Medulla oblongata (tissue), 1 donor: Measurements from ENCODE around the gene IRF2.

Experiments
- DNase-seq: peaks from one replicate; pipeline ENCODE4 v3.0.0-alpha.2; 2015; ENCODE audit errors: extremely low spot score

IRF2 gene

GRCh38 chr4:184474263-184475095 is at the start of gene IRF2:
TSS of gene IRF2 (minus strand) at chr4:184474550. CDS start at chr4:184429064, 45,486 bp downstream.
- peak; percentile 98 for DNase-seq

GRCh38 chr4:184515606-184516005 is 41.3 kb upstream of the IRF2 start:
- DNase-seq = no peak

- peak; percentile 88 for DNase-seq
Observed at GRCh38 chr4:184514121-184514988, 40.0 kb upstream of the IRF2 start.

GRCh38 chr4:184513802-184514120 is 39.4 kb upstream of the IRF2 start:
- no peak for DNase-seq

GRCh38 chr4:184511156-184511555 is 36.8 kb upstream of the IRF2 start:
- DNase-seq = no peak

GRCh38 chr4:184510401-184510800 is 36.1 kb upstream of the IRF2 start:
- no peak for DNase-seq

- DNase-seq = peak; percentile 63
Observed at GRCh38 chr4:184506527-184507121, 32.3 kb upstream of the IRF2 start.

- no peak for DNase-seq
Observed at GRCh38 chr4:184504385-184504784, 30.0 kb upstream of the IRF2 start.

GRCh38 chr4:184503869-184504300 is 29.5 kb upstream of the IRF2 start:
- no peak for DNase-seq

- peak; percentile 71 for DNase-seq
Observed at GRCh38 chr4:184500748-184501589, 26.6 kb upstream of the IRF2 start.

GRCh38 chr4:184499996-184500395 is 25.6 kb upstream of the IRF2 start:
- no peak for DNase-seq

GRCh38 chr4:184498598-184498997 is 24.2 kb upstream of the IRF2 start:
- no peak for DNase-seq

GRCh38 chr4:184489771-184490170 is 15.4 kb upstream of the IRF2 start:
- DNase-seq = no peak

- no peak for DNase-seq
Observed at GRCh38 chr4:184487503-184487902, 13.2 kb upstream of the IRF2 start.

- no peak for DNase-seq
Observed at GRCh38 chr4:184485279-184485678, 10.9 kb upstream of the IRF2 start.

- DNase-seq = no peak
Observed at GRCh38 chr4:184481544-184481943, 7.2 kb upstream of the IRF2 start.

GRCh38 chr4:184479516-184479950 is 5.2 kb upstream of the IRF2 start:
- DNase-seq = no peak

- DNase-seq = peak; percentile 95
Observed at GRCh38 chr4:184477201-184477999, 3.0 kb upstream of the IRF2 start.

GRCh38 chr4:184476695-184477094 is 2.3 kb upstream of the IRF2 start:
- peak; percentile 50 for DNase-seq

GRCh38 chr4:184475498-184475897 is 1.1 kb upstream of the IRF2 start:
- no peak for DNase-seq

GRCh38 chr4:184475096-184475461 is 729 bp upstream of the IRF2 start:
- DNase-seq = peak; percentile 66
